Panc1 (cell line): ENCODE results near the gene NTM. TPM values are rescaled to one million over a fixed set of nuclear protein-coding genes. Genes with fewer than 3 reads are reported as not detected.

Source experiments
- ATAC-seq: fragments of 200-7000 bp; cut with Tn5 transposase; 2 replicates; pipeline ENCODE4 v1.9.1; 2020; ENCODE audit warnings: mild to moderate bottlenecking, moderate library complexity
- BruUV-seq: library from RNA; stranded (reverse); fragments of 400-500 nt; replicated peaks from 2 replicates; lab custom pipeline; 2021; lab: Mats Ljungman, UMichigan
- CTCF ChIA-PET: fragments of 300-600 bp; sonication (Branson Sonifier 250); formaldehyde crosslinking; loops from one replicate; lab custom pipeline; 2022; ENCODE audit warnings: antibody characterized with exemption; lab: Charles Lee
- POLR2A ChIA-PET: fragments of 300-600 bp; sonication (Branson Sonifier 250); formaldehyde crosslinking; loops from one replicate; lab custom pipeline; 2022; ENCODE audit warnings: antibody characterized with exemption; lab: Charles Lee
- DNase-seq: peaks from one replicate; pipeline ENCODE4 v3.0.0-alpha.2; 2010; ENCODE audit warnings: low read depth, low spot score
- H3K27ac ChIP-seq: 2 replicates; pipeline ENCODE4 v1.5.1; 2011; ENCODE audit warnings: mild to moderate bottlenecking, low read length, inconsistent platforms
- H3K27me3 ChIP-seq: fragments of 200-500 bp; sonication (Bioruptor generic); 2 replicates; pipeline ENCODE4 v1.6.0; 2014; ENCODE audit warnings: low read length, inconsistent platforms; ENCODE audit not compliant: control insufficient read depth, insufficient read depth
- H3K36me3 ChIP-seq: fragments of 200-500 bp; sonication (Bioruptor generic); 2 replicates; pipeline ENCODE4 v1.5.1; 2014; ENCODE audit warnings: inconsistent platforms, mild to moderate bottlenecking, low read length, moderate library complexity; ENCODE audit not compliant: control insufficient read depth, insufficient read depth
- H3K4me1 ChIP-seq: 2 replicates; pipeline ENCODE4 v1.5.1; 2011; ENCODE audit warnings: inconsistent platforms, mild to moderate bottlenecking, low read length, moderate library complexity; ENCODE audit not compliant: control insufficient read depth, insufficient read depth
- H3K4me3 ChIP-seq, 2 experiments: 2 replicates each; pipeline ENCODE4 v1.5.1; 2011 to 2012; ENCODE audit warnings: low read depth in 2 of 2, low read length in 2 of 2, mild to moderate bottlenecking in 2 of 2, inconsistent platforms in 1 of 2, moderate library complexity in 1 of 2
- H3K9me3 ChIP-seq: fragments of 200-500 bp; sonication (Bioruptor generic); 2 replicates; pipeline ENCODE4 v1.5.1; 2014; ENCODE audit warnings: low read depth, mild to moderate bottlenecking, inconsistent platforms, low read length, moderate library complexity; ENCODE audit not compliant: control insufficient read depth, insufficient read depth
- CTCF ChIP-seq: fragments of 450-650 bp; IDR thresholded peaks from 2 replicates; pipeline ENCODE4 v1.5.1; 2017; ENCODE audit warnings: mild to moderate bottlenecking
- POLR2AphosphoS5 ChIP-seq: IDR thresholded peaks from 2 replicates; pipeline ENCODE4 v1.6.1; 2012; ENCODE audit warnings: mild to moderate bottlenecking, low read depth, low read length, moderate library complexity
- REST ChIP-seq, 2 experiments: IDR thresholded peaks; 2 replicates each; pipeline ENCODE4 v1.6.1; 2011 to 2012; ENCODE audit warnings: low read depth in 2 of 2, control low read depth in 1 of 2, low read length in 1 of 2, mild to moderate bottlenecking in 1 of 2, moderate library complexity in 1 of 2; ENCODE audit not compliant: insufficient read depth in 1 of 2
- SIN3A ChIP-seq: IDR thresholded peaks from 2 replicates; pipeline ENCODE4 v1.6.1; 2012; ENCODE audit warnings: low read depth, mild to moderate bottlenecking, low read length, moderate library complexity, borderline replicate concordance; ENCODE audit not compliant: insufficient read depth
- TCF7L2 ChIP-seq: IDR thresholded peaks from 2 replicates; pipeline ENCODE4 v1.6.1; 2011; ENCODE audit warnings: mild to moderate bottlenecking, low read depth, low read length, inconsistent platforms
- in situ Hi-C: cut with HindIII; loops from 2 replicates; pipeline ENCODE4 v1.10.0; 2016; ENCODE audit warnings: low sequenced_read_pairs, low pct_unique_long_range_greater_than_20kb
- intact Hi-C: fragments of 100-400 bp; cut with micrococcal nuclease; formaldehyde crosslinking; loops from one replicate; pipeline ENCODE4 v1.10.0; 2022; ENCODE audit not compliant: unreplicated experiment
- total RNA-seq: library from RNA; stranded (reverse); gene quantifications from one replicate; pipeline ENCODE4 v1.2.1, GENCODE V29; 2021; ENCODE audit not compliant: unreplicated experiment

Gene NTM
- total RNA-seq, 1 experiment from 2014 or later: 0.10 TPM

GRCh38 chr11:131458421-131458820, 88.0 kb downstream of the NTM start:
- no peak for TF ChIP-seq POLR2AphosphoS5
- TF ChIP-seq REST (IDR thresholded peaks at IDR 0.05; ENCODE audit: insufficient read depth in 1 of 2, low read depth in 2 of 2, low read length in 1 of 2): no peak
- TF ChIP-seq SIN3A: no peak
- no peak for TF ChIP-seq TCF7L2
- TF ChIP-seq CTCF: no peak
- DNase-seq: no peak
- Histone ChIP-seq H3K9me3 (no peaks in the 10 kb centered on the region), H3K27me3 (peaks cover under 1% of the 10 kb centered on the region; the same call in 1 of the 2 replicates), H3K36me3 (no peaks in the 10 kb centered on the region), H3K4me1 (no peaks in the 10 kb centered on the region), H3K27ac (no peak overlapping the region), H3K4me3 (no peak overlapping the region)
- in situ Hi-C loops: no loop called here
- ChIA-PET POLR2A (no interaction called here), CTCF (no interaction called here)
- BruUV-seq: no TSS peak
- intact Hi-C loops: no loop called here
- ATAC-seq: no peak

- BruUV-seq: no TSS peak
- H3K27ac ChIP-seq: no peak overlapping the region
- TF ChIP-seq TCF7L2 (no peak), CTCF (no peak)
- POLR2A ChIA-PET: no interaction called here
- no peak for ATAC-seq
- no peaks in the 10 kb centered on the region for H3K27me3 ChIP-seq
- intact Hi-C loops (no loop called here), in situ Hi-C loops (no loop called here)
- H3K4me3 ChIP-seq: no peak overlapping the region
- no peaks in the 10 kb centered on the region for H3K36me3 ChIP-seq
- CTCF ChIA-PET: no interaction called here
- H3K9me3 ChIP-seq: no peaks in the 10 kb centered on the region
- no peaks in the 10 kb centered on the region for H3K4me1 ChIP-seq
- no peak for DNase-seq
These were observed 90.5 kb downstream of the NTM start for GRCh38 chr11:131460931-131461330.

- no peaks in the 10 kb centered on the region for H3K9me3 ChIP-seq
- in situ Hi-C loops (no loop called here), intact Hi-C loops (no loop called here)
- no peak for ATAC-seq
- no peak for DNase-seq
- CTCF ChIA-PET: no interaction called here
- TF ChIP-seq POLR2AphosphoS5 (no peak), REST (IDR thresholded peaks at IDR 0.05; ENCODE audit: insufficient read depth in 1 of 2, low read depth in 2 of 2, low read length in 1 of 2) (no peak), SIN3A (no peak), TCF7L2 (no peak), CTCF (no peak)
- no peak overlapping the region for H3K27ac ChIP-seq
- H3K36me3 ChIP-seq: no peaks in the 10 kb centered on the region
- no peaks in the 10 kb centered on the region for H3K27me3 ChIP-seq
- no TSS peak for BruUV-seq
- H3K4me3 ChIP-seq: no peak overlapping the region
- no peaks in the 10 kb centered on the region for H3K4me1 ChIP-seq
- POLR2A ChIA-PET: no interaction called here
These were observed 92.2 kb downstream of the NTM start for GRCh38 chr11:131462622-131463021.
